Duodenal mucosa (tissue), 2 donors: ENCODE data around the gene HPSE2.
"Not testable (repeated sequence)": the region's sequence is repeated elsewhere in the genome, so short reads cannot be mapped to it uniquely, and the experiment has no call there.

Experiments
- H3K27ac ChIP-seq: one replicate; pipeline ENCODE4 v1.7.0; 2013; ENCODE audit warnings: low read depth, low read length
- H3K27me3 ChIP-seq, 2 donors: one replicate each; pipeline ENCODE4 v1.7.0; 2013; ENCODE audit warnings: low read length in 2 of 2, control low read depth in 1 of 2; ENCODE audit not compliant: insufficient read depth in 2 of 2, control insufficient read depth in 1 of 2
- H3K36me3 ChIP-seq, 2 donors: one replicate each; pipeline ENCODE4 v1.7.0; 2013; ENCODE audit warnings: low read length in 2 of 2, control low read depth in 1 of 2; ENCODE audit not compliant: insufficient read depth in 2 of 2, control insufficient read depth in 1 of 2
- H3K4me1 ChIP-seq, 2 donors: one replicate each; pipeline ENCODE4 v1.7.0; 2013; ENCODE audit warnings: low read length in 2 of 2, control low read depth in 1 of 2; ENCODE audit not compliant: insufficient read depth in 2 of 2, control insufficient read depth in 1 of 2
- H3K4me3 ChIP-seq, 2 donors: one replicate each; pipeline ENCODE4 v1.7.0; 2013; ENCODE audit warnings: low read length in 2 of 2, low read depth in 1 of 2
- H3K9ac ChIP-seq, 2 donors: one replicate each; pipeline ENCODE4 v1.7.0; 2013; ENCODE audit warnings: low read length in 2 of 2, low read depth in 1 of 2
- H3K9me3 ChIP-seq, 2 donors: one replicate each; pipeline ENCODE4 v1.7.0; 2013; ENCODE audit warnings: low read length in 2 of 2, control low read depth in 1 of 2; ENCODE audit not compliant: control insufficient read depth in 1 of 2

HPSE2 gene

DNA sequence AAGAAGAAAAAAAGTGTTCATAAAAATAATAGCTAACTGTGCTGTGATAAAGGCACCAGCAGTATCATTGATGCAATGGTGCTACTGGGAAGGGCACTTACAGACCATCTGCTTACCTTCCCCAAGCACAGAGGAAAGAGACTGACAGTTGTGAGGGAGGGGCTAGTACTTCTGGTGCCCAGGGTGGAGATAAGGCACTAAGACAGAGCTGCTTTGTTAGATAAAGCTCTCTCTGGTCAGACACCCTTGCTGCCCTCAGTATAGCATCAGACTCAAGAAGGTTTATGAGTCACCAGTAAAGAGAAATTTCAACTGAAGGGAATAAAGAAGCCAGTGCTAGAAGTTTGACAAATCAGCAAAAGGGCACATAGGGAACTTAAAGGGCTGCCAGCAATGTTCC lies 325.6 kb downstream of the HPSE2 start:
- Histone ChIP-seq H3K4me3 (no peak overlapping the region), H3K4me1 (no peaks in the 10 kb centered on the region), H3K9me3 (no peaks in the 10 kb centered on the region), H3K27me3 (no peaks in the 10 kb centered on the region), H3K27ac (no peak overlapping the region), H3K9ac (no peak overlapping the region), H3K36me3 (no peaks in the 10 kb centered on the region)

DNA sequence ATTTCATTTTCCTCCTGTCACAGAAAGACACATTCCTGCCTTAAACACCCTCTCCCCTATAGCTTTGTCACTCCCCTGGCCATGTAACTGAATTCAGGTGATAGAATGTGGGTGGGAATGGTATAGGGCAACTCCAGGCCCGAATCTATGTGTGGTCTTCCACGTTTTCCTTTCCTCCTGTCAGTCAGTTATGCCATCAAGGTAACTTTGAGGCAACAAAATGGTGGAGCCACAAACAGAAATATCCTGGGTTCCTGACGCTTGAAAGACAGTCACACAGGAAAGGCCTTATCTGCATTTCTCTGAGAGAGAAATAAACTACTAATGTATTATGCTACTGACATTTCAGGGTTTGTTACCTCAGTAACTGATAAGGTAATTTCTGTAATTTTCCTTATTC lies 326.8 kb downstream of the HPSE2 start:
- Histone ChIP-seq H3K4me1 (no peaks in the 10 kb centered on the region), H3K4me3 (no peak overlapping the region), H3K9me3 (no peaks in the 10 kb centered on the region)

DNA sequence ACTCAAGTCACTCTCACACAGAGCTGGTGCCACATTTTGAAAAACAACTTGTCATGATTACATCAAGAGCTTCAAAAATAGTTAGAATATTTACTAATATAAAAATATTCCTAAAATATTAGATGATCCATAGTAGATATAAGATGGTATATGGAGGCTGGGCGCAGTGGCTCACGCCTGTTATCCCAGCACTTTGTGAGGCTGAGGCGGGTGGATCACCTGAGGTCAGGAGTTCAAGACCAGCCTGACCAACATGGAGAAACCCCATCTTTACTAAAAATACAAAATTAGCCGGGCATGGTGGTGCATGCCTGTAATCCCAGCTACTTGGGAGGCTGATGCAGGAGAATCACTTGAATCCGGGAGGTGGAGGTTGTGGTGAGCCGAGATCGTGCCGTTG lies 327.4 kb downstream of the HPSE2 start:
- not testable (repeated sequence) for H3K36me3 ChIP-seq, H3K9ac ChIP-seq, H3K9me3 ChIP-seq, H3K4me3 ChIP-seq, H3K27ac ChIP-seq, H3K27me3 ChIP-seq, H3K4me1 ChIP-seq

More for the DNA sequence above, 326.8 kb downstream of the HPSE2 start:
- no peaks in the 10 kb centered on the region for H3K36me3 ChIP-seq
- H3K27ac ChIP-seq, result no peak overlapping the region
- no peaks in the 10 kb centered on the region for H3K27me3 ChIP-seq
- H3K9ac ChIP-seq, result no peak overlapping the region

DNA sequence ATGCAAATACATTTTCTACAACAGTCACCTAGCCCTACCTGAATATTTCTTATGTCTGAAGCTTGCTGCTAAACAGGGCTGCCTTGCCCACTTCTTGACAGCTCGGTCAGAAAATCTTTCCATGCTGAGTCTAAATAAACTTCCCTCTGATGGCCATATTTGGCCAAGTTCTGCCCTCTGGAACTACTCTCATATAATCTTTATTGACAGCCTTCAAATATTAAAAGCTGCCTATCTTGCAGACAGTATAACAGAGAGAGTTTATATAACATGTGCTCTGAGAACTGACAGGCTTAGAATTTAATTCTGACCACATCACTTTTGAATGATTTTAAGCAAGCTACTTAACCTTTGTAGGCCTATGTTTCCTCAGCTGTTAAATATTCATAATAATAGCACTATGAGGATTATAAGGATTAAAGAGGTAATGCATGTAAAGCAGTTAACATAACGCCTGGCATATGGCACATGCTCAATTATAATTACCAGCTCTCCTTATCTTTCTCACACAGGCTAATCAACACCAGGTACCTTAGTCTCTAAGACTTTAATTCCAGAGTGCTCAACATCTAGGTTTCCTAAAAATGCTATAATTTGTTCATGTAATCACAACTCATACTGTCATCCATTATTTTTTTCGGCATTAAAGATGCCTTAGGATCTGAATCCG lies 334.1 kb downstream of the HPSE2 start:
- H3K27ac ChIP-seq, result no peak overlapping the region
- no peak overlapping the region for H3K9ac ChIP-seq
- H3K36me3 ChIP-seq, result no peaks in the 10 kb centered on the region
- H3K27me3 ChIP-seq, result no peaks in the 10 kb centered on the region
- no peaks in the 10 kb centered on the region for H3K9me3 ChIP-seq
- H3K4me1 ChIP-seq, result no peaks in the 10 kb centered on the region
- H3K4me3 ChIP-seq, result no peak overlapping the region

DNA sequence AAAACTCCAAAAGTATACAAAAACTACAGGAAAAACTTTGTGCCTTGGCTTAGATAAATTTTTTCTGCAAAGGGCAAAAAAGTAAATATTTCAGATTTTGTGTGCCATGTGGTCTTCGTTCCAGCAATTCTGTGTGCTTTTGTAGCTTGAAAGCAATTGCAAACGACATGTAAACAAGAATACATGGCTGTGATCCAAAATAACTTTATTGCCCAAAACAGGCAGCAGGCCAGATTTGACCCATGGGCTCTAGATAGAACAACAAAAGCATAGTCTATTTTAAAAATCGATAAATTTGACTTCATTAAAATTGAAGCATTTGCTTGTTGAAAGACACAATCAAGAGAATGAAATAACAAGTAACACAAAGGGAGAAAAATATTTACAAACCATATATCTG lies 336.6 kb downstream of the HPSE2 start:
- H3K9me3 ChIP-seq, result no peaks in the 10 kb centered on the region
- no peak overlapping the region for H3K9ac ChIP-seq
- no peak overlapping the region for H3K4me3 ChIP-seq
- no peaks in the 10 kb centered on the region for H3K4me1 ChIP-seq
- no peak overlapping the region for H3K27ac ChIP-seq
- H3K36me3 ChIP-seq, result no peaks in the 10 kb centered on the region
- no peaks in the 10 kb centered on the region for H3K27me3 ChIP-seq

DNA sequence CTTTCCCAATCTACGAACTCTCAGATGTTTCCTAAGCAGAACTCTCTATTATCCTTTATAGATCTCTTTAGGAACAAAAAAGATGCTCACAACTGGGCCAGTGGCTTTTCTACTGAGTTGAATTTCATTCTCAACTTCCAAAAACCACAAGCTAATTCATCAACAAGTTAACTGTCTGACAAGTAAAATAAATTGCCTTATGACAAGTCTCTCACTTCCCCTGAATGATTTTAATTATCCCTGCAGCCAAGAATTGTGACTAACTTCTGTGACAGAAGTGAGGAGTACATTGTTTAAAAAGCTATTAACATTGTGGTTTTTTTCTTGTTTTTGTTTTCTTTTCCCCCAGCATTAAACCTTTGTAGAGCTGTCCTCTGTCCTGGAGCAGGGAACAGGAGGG lies 343.1 kb downstream of the HPSE2 start:
- H3K4me1 ChIP-seq, result no peaks in the 10 kb centered on the region
- H3K36me3 ChIP-seq, result no peaks in the 10 kb centered on the region
- no peak overlapping the region for H3K9ac ChIP-seq
- no peak overlapping the region for H3K4me3 ChIP-seq
- no peak overlapping the region for H3K27ac ChIP-seq
- no peaks in the 10 kb centered on the region for H3K27me3 ChIP-seq
- no peaks in the 10 kb centered on the region for H3K9me3 ChIP-seq

DNA sequence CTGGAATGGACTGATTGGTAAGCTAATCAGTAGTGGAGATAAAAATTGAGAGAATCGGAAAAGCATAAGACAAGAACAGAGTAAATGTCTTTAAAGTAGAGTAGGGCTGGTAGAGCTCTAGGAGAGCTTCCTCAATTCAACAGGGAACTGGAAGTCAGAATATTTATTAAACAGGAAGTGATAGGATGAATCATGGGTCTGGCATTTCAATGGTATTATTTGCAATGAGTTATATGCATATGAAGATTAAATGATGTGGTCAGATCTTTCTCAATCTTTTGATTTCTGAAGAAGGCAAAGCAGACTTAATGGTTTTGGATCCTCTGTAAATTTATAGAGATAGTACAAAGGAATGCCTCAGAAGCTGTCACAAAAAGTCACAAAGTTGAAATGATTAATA lies 349.0 kb downstream of the HPSE2 start:
- Histone ChIP-seq H3K9me3 (no peaks in the 10 kb centered on the region), H3K9ac (no peak overlapping the region), H3K27me3 (no peaks in the 10 kb centered on the region), H3K4me3 (no peak overlapping the region), H3K36me3 (no peaks in the 10 kb centered on the region), H3K27ac (no peak overlapping the region), H3K4me1 (no peaks in the 10 kb centered on the region)

DNA sequence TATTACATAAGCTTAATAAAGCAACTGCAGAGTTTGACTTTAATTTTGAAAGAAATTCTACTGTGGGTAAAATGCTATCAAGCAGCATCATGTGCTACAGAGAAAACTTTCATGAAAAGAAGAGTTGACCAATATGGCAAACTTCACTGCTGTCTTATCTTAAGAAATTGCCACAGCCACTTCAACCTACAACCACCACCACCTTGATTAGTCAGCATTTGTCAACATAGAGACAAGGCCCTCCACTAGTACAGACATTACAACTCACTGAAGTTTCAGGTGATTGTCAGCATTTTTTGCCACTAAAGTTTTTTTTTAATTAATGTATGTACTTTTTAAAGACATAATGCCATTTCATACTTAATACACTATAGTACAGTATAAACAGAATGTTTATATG lies 350.3 kb downstream of the HPSE2 start:
- H3K9me3 ChIP-seq, result no peaks in the 10 kb centered on the region
- no peak overlapping the region for H3K9ac ChIP-seq
- no peak overlapping the region for H3K4me3 ChIP-seq
- no peaks in the 10 kb centered on the region for H3K36me3 ChIP-seq
- no peaks in the 10 kb centered on the region for H3K4me1 ChIP-seq
- H3K27ac ChIP-seq, result no peak overlapping the region
- no peaks in the 10 kb centered on the region for H3K27me3 ChIP-seq

DNA sequence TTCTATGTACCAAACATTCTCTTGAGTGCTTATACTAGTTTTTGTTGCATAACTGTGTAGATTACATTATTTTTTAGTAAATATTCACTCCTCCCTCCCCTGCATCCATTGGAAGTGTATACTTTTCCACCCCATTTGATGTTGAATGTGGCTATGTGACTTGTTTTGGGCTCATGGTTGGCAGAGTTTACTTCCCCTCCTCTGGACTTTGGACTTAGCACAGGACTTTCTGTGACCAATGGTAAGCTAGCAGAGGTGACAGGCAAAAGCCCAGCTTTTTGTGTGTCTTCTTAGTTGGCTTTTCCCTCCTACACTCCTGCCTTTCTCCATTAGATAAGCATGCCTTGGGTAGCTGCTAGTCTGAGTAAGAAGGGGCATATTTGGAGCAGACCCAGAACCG lies 353.9 kb downstream of the HPSE2 start:
- no peaks in the 10 kb centered on the region for H3K9me3 ChIP-seq
- H3K27me3 ChIP-seq, result no peaks in the 10 kb centered on the region
- no peaks in the 10 kb centered on the region for H3K4me1 ChIP-seq
- H3K4me3 ChIP-seq, result no peak overlapping the region
- no peak overlapping the region for H3K9ac ChIP-seq
- no peaks in the 10 kb centered on the region for H3K36me3 ChIP-seq
- no peak overlapping the region for H3K27ac ChIP-seq

DNA sequence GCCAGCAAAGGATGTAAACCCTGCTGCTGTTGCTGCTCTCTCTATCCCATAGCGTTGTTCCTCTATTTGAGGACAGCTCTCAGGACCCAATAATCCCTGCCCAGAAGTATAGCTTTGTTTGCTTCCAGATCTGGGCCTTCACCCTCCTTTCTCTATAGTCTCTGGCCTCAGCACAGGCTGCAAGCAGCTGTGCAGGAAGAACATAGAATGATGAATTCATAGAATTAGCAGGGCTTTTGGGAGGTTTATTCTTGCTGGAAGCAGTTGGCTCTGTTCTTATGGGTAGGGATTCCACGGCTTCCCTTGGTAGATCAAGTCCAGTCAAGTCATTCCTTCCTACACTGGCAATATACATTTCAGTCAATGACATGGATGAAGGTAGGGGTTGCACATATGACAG lies 354.7 kb downstream of the HPSE2 start:
- H3K36me3 ChIP-seq, result no peaks in the 10 kb centered on the region
- no peak overlapping the region for H3K9ac ChIP-seq
- no peak overlapping the region for H3K4me3 ChIP-seq
- H3K27me3 ChIP-seq, result no peaks in the 10 kb centered on the region
- H3K4me1 ChIP-seq, result no peaks in the 10 kb centered on the region
- H3K27ac ChIP-seq, result no peak overlapping the region
- no peaks in the 10 kb centered on the region for H3K9me3 ChIP-seq

DNA sequence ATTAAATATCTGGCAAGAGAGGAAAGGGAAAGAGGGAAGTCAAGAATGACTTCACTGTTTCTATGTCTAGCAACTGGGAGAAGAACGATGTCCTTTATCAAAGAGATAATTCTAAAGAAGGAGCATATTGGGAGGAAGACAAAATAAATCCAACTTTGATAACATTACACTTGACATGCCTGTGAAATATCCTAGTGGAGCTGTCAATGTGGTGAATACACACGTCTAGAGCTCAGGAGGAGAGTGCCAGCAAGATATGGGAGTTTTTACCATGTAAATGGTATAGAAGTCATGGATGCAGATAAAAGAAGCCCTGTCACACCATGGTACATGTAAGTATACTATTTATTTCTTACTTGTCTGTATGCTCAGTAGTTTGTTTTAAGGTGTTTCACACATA lies 356.7 kb downstream of the HPSE2 start:
- H3K4me3 ChIP-seq, result no peak overlapping the region
- no peaks in the 10 kb centered on the region for H3K4me1 ChIP-seq
- H3K9me3 ChIP-seq, result no peaks in the 10 kb centered on the region
- H3K36me3 ChIP-seq, result no peaks in the 10 kb centered on the region
- no peak overlapping the region for H3K9ac ChIP-seq
- H3K27ac ChIP-seq, result no peak overlapping the region
- H3K27me3 ChIP-seq, result no peaks in the 10 kb centered on the region
